ENCODE results near the gene MLLT3.

The MLLT3 gene

GRCh38 chr9:20333991-20334390 lies 288.3 kb downstream of the MLLT3 start:
- no peak for DNase-seq (ENCODE audit: low spot score)

GRCh38 chr9:20331095-20331685 lies 291.1 kb downstream of the MLLT3 start:
- DNase-seq (ENCODE audit: low spot score): no peak

DNA sequence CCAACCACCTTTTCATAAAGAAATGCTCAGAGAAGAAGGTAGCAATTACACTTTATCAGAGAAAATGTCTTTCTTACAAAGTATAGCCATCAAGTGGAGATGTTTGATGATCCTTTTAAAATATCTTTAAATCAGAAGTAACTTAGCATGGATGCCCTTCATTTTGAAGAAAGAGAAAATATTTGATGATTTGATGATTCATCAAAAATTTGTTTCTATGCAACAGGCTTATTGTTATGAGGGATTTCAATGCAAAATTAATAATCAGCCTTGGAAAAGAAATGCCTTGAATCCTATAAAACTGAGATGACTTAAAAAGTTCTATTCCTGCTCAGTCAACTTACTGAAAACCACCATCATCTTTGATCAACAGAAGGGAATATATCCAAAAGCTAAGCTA lies 291.6 kb downstream of the MLLT3 start:
- DNase-seq (ENCODE audit: low spot score): no peak

- DNase-seq (ENCODE audit: low spot score): no peak
Measured at GRCh38 chr9:20326516-20326915, 295.8 kb downstream of the MLLT3 start.

DNA sequence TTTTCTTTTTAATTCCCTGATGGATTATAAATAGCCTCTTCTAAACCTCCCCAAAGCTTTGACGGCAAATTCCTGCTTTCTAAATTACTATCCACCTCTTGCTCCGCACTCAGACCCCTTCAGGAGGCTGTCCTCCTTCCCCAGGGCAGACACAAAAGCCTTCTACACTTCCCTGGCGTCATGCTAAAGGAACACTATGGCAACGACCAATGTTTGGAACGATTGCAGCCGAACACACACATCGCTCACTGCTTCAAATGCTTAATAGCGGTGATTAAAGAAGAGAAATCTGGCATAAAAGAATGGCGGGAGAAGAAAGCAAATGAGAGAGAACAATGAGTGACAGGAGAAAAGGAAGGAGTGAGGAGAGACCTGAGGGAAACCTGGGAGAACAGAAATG lies 297.3 kb downstream of the MLLT3 start:
- no peak for DNase-seq (ENCODE audit: low spot score)

DNA sequence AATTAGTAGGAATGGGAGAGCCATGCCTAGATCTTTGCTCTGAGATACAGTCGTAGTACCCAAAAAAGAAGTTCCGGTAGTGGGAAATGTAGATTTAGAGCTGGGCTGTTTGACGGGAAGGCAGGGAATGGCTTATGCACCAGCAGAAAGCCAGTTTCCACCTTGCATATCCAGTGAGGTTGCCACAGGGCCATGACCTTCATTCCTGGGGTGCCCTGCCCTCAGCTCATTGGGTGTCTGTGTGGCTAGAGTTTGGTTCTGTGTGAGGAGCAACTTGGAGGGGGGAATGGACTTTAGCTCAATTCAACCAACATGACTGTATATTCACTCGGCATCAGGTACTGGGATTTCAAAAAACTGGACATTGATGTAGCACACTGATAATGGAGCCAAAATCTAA lies 300.1 kb downstream of the MLLT3 start:
- DNase-seq (ENCODE audit: low spot score): no peak

DNA sequence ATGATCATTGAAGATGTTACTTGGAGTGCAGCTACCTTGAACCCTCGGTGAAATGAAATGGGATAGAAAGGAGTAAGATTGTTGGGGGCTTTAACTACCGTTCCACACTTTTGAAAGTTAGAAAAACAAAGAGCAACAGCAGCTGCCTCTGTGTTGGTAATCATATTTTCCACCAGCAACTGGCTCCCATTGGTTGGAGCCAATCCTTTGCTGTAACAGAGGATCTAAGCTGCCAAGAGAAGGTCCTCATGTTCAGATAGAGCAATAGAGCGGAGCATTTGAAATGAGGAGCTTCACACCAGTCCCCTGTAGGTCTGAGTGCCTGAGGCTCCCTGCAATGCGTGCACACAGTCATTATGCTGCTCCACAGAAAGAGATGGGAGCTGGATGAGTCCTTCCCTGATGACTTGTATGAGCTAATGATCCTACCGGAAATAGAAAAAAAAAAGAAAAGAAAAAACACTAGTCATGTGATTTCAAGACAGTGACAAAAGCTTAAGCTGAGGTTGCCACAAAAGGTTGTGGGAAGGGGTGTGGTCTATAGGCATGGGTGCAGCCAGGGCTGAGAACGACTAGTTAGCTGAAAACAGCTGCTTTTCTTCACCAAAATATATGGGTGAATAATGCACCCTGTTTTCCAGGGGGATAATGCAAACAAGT lies 300.7 kb downstream of the MLLT3 start:
- DNase-seq (ENCODE audit: low spot score): no peak

GRCh38 chr9:20320921-20321320 lies 301.4 kb downstream of the MLLT3 start:
- no peak for DNase-seq (ENCODE audit: low spot score)

GRCh38 chr9:20319641-20320337 lies 302.5 kb downstream of the MLLT3 start:
- no peak for DNase-seq (ENCODE audit: low spot score)

DNA sequence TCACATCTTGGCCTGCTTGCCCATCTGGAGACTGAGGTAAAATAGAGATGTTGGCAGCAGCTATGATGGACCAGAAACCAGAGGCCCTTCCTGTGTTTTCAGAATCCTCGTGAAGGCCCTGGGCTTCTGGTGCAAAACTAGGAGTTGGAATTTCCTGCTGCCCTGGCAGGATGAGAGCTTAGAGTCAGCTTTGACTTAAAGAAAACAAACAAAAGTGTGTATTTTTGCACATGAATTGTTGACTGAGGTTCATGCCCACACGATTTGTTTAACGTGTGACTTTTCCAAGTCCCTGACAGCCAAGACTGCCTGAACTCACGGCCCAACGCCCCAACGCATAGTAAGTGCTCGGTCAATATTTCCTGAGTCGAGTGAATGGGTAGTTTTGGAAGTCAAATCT lies 303.1 kb downstream of the MLLT3 start:
- DNase-seq (ENCODE audit: low spot score): no peak

GRCh38 chr9:20317701-20318100 lies 304.6 kb downstream of the MLLT3 start:
- DNase-seq (ENCODE audit: low spot score): no peak

DNA sequence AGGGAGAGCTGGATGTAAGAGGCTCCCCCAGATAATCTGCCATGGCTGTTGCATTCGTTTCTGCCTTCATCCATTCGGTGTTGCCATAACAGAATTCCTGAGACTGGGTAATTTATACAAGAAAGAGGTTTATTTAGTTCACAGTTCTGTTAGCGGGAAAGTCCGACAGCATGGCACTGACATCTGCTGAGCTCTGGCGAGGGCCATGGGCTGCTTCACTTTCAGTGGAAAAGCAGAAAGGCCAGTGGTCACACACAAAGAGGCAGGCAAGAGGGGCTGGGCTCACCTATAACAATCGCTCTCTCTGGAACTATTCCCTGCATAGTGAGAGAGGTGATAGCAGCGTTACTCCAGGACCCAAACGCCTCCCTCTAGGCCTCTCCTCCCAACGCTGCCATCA lies 305.9 kb downstream of the MLLT3 start:
- DNase-seq (ENCODE audit: low spot score): no peak

GRCh38 chr9:20315677-20316076 lies 306.6 kb downstream of the MLLT3 start:
- no peak for DNase-seq (ENCODE audit: low spot score)

- no peak for DNase-seq (ENCODE audit: low spot score)
Measured at GRCh38 chr9:20314981-20315380, 307.3 kb downstream of the MLLT3 start.

GRCh38 chr9:20313415-20313814 lies 308.9 kb downstream of the MLLT3 start:
- no peak for DNase-seq (ENCODE audit: low spot score)

DNA sequence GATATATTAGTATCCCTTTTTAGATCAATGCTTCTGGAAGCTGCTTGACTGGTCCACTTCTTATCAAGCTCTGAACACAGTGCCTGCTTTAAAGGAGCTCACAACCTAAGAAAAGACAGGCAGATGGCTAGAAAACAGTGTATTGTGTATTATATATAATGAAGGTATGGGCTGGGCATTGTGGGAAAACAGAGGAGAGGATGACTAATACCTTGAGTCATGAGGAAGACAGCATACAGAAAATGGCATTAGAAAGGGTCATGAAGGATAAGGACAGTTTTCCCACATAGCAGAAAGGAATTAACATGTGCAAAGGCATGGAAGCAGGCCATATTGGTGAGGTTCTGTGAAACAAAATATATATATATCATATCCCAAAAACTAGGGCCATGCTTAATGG lies 309.6 kb downstream of the MLLT3 start:
- DNase-seq (ENCODE audit: low spot score): no peak

DNA sequence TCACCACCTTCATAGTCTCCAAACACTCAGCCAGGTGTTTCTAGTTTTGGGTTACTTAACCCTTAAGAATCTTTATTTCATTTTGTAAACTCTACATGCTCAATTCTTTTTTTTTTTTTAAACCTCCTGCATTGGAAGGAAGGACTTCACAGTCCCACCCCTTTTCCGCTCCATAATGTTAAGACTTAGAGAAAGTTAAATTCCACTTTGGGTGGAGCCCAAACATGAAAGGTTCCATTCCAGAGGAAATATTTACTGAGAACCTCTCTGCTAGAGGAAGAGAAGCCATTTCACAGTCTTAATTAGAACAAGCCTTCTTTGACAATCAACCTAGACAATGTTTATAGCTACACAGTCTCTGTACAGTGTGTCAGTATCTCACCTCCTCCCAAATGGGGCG lies 312.3 kb downstream of the MLLT3 start:
- DNase-seq (ENCODE audit: low spot score): no peak

GRCh38 chr9:20309124-20309523 lies 313.2 kb downstream of the MLLT3 start:
- DNase-seq (ENCODE audit: low spot score): no peak

DNA sequence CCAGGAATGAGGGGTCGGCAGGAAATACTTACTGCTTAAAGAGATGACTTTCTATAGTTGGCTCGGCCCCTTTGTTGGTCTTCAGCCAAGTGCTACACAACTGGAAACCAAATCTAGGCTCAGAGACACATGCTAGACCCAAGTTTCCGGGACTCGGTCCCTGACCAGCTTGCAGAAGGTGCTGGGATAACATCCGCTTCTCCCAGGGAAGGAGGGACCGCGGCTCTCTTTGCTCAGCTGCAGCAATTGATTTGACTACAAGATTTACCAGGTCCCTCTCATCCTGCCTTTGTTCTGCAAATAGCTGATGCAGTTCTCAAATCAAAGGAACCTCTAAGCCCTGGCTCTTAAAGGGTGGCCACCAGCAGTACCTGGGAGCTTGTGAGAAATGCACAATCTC lies 314.7 kb downstream of the MLLT3 start:
- no peak for DNase-seq (ENCODE audit: low spot score)

- DNase-seq (ENCODE audit: low spot score): no peak
Measured at GRCh38 chr9:20305452-20305851, 316.8 kb downstream of the MLLT3 start.

GRCh38 chr9:20303996-20304395 lies 318.3 kb downstream of the MLLT3 start:
- no peak for DNase-seq (ENCODE audit: low spot score)

DNA sequence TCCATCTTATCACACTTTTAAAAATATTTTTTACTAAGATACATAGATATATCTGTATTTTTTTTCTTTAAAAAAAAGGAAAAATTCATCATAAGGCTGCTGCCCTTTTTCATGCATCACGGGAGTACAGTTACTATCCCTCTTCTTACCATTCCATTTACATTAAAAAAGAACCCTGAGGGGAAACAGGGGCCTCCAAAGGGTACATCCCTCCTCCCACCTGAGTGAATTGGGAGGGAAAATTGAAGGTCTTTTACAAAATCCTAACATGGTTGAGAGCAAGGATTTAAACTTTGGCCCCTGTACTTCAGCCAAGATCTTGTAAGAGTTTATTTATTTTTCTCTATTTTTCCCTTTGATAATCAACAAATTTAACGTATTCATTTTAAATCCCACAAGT lies 319.2 kb downstream of the MLLT3 start:
- no peak for DNase-seq (ENCODE audit: low spot score)

DNA sequence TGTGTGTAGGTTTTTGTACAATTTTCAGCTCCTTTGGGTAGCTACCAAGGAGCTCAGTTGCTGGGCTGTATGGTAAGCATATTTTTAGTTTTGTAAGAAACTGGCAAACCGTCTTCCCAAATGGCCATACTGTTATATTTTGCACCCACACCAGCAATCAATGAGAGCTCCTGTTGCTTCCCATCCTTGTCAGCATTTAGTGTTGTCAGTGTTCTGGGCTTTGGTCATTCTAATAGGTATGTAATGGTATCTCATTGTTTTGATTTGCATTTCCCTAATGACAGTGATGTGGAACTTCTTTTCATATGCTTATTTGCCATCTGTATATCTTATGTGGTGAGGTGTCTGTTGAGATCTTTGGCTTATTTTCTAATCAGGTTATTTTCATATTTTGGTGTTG lies 320.1 kb downstream of the MLLT3 start:
- DNase-seq (ENCODE audit: low spot score): no peak

All from HuH-7 (cell line).